ENCODE results near the gene RSU1. TPM values are rescaled to one million over a fixed set of nuclear protein-coding genes. Genes with fewer than 3 reads are reported as not detected.

The RSU1 gene
- total RNA-seq, 1 donor from 2014 or later: 29.0 TPM

GRCh38 chr10:16727666-16728065, 89.6 kb downstream of the RSU1 start:
- Mint-ChIP-seq H3K27ac (no peak overlapping the region), H3K36me3 (ENCODE audit: insufficient read depth) (peaks cover 18% of the 10 kb centered on the region), H3K4me1 (ENCODE audit: low read depth) (no peaks in the 10 kb centered on the region), H3K9me3 (ENCODE audit: low read depth) (peaks cover 17% of the 10 kb centered on the region), H3K4me3 (ENCODE audit: low read depth) (no peak overlapping the region), H3K27me3 (no peaks in the 10 kb centered on the region)
- no peak for TF ChIP-seq CTCF (IDR thresholded peaks at IDR 0.05; ENCODE audit: unreplicated experiment)
- DNase-seq (ENCODE audit: low spot score, unreplicated experiment): no peak

- Mint-ChIP-seq H3K4me3 (ENCODE audit: low read depth) (no peak overlapping the region), H3K27me3 (no peaks in the 10 kb centered on the region), H3K4me1 (ENCODE audit: low read depth) (no peaks in the 10 kb centered on the region), H3K36me3 (ENCODE audit: insufficient read depth) (peaks cover 13% of the 10 kb centered on the region), H3K9me3 (ENCODE audit: low read depth) (peaks cover 11% of the 10 kb centered on the region), H3K27ac (no peak overlapping the region)
- DNase-seq (ENCODE audit: low spot score, unreplicated experiment): no peak
- TF ChIP-seq CTCF (IDR thresholded peaks at IDR 0.05; ENCODE audit: unreplicated experiment): no peak
These were observed 92.7 kb downstream of the RSU1 start for GRCh38 chr10:16724509-16724908.

- Mint-ChIP-seq H3K36me3 (ENCODE audit: insufficient read depth) (peaks cover 9% of the 10 kb centered on the region), H3K27ac (no peak overlapping the region), H3K9me3 (ENCODE audit: low read depth) (peaks cover 4% of the 10 kb centered on the region), H3K4me3 (ENCODE audit: low read depth) (no peak overlapping the region), H3K4me1 (ENCODE audit: low read depth) (peaks cover 3% of the 10 kb centered on the region), H3K27me3 (no peaks in the 10 kb centered on the region)
- no peak for DNase-seq (ENCODE audit: low spot score, unreplicated experiment)
- no peak for TF ChIP-seq CTCF (IDR thresholded peaks at IDR 0.05; ENCODE audit: unreplicated experiment)
These were observed 96.4 kb downstream of the RSU1 start for GRCh38 chr10:16720812-16721211.

- Mint-ChIP-seq H3K4me3 (ENCODE audit: low read depth) (no peak overlapping the region), H3K27ac (no peak overlapping the region), H3K4me1 (ENCODE audit: low read depth) (peaks cover 3% of the 10 kb centered on the region), H3K36me3 (ENCODE audit: insufficient read depth) (peaks cover 29% of the 10 kb centered on the region), H3K27me3 (no peaks in the 10 kb centered on the region), H3K9me3 (ENCODE audit: low read depth) (peaks cover 20% of the 10 kb centered on the region)
- no peak for DNase-seq (ENCODE audit: low spot score, unreplicated experiment)
- no peak for TF ChIP-seq CTCF (IDR thresholded peaks at IDR 0.05; ENCODE audit: unreplicated experiment)
These were observed 99.4 kb downstream of the RSU1 start for GRCh38 chr10:16717622-16718395.

GRCh38 chr10:16716051-16716450, 101.2 kb downstream of the RSU1 start:
- no peaks in the 10 kb centered on the region for H3K27me3 Mint-ChIP-seq
- H3K36me3 Mint-ChIP-seq (ENCODE audit: insufficient read depth): peaks cover 31% of the 10 kb centered on the region
- TF ChIP-seq CTCF (IDR thresholded peaks at IDR 0.05; ENCODE audit: unreplicated experiment): no peak

More at GRCh38 chr10:16716051-16716450, 101.2 kb downstream of the RSU1 start:
- H3K4me1 Mint-ChIP-seq (ENCODE audit: low read depth): peaks cover 3% of the 10 kb centered on the region
- no peak for DNase-seq (ENCODE audit: low spot score, unreplicated experiment)
- H3K9me3 Mint-ChIP-seq (ENCODE audit: low read depth): peaks cover 35% of the 10 kb centered on the region
- peak overlapping the region; percentile 24 for H3K27ac Mint-ChIP-seq
- no peak overlapping the region for H3K4me3 Mint-ChIP-seq (ENCODE audit: low read depth)

All from progenitor cell of endocrine pancreas (in vitro differentiated cells).